Epithelial cell of proximal tubule (primary cell): ENCODE measurements around the gene PRSS56. TPM values are rescaled to one million over a fixed set of nuclear protein-coding genes. Genes with fewer than 3 reads are reported as not detected.

ENCODE experiments used
- DNase-seq: peaks from one replicate; pipeline ENCODE4 v3.0.0-alpha.2; 2011; ENCODE audit warnings: low read depth
- H3K4me3 ChIP-seq: 2 replicates; pipeline ENCODE4 v1.5.1; 2011; ENCODE audit warnings: low read depth, mild to moderate bottlenecking, low read length
- CTCF ChIP-seq: conservative IDR thresholded peaks from 2 replicates; pipeline ENCODE4 v1.5.1; 2012; ENCODE audit warnings: low read depth, mild to moderate bottlenecking, low read length
- total RNA-seq: library from RNA; depleted of rRNA; stranded (reverse); fragments of >200 nt; gene quantifications from 2 replicates; pipeline ENCODE4 v1.2.3, GENCODE V29; 2015

The PRSS56 gene
- total RNA-seq, 1 donor from 2014 or later, result not detected

- peak; percentile 36 for TF ChIP-seq CTCF
- peak overlapping the region; percentile 30 for H3K4me3 ChIP-seq
- DNase-seq, result no peak
Measured at GRCh38 chr2:232523682-232524597, 3.8 kb downstream of the PRSS56 start.

GRCh38 chr2:232524771-232525170 lies 4.6 kb downstream of the PRSS56 start:
- H3K4me3 ChIP-seq, result no peak overlapping the region
- TF ChIP-seq CTCF, result no peak
- DNase-seq, result no peak

- no peak overlapping the region for H3K4me3 ChIP-seq
- no peak for DNase-seq
- no peak for TF ChIP-seq CTCF
Measured at GRCh38 chr2:232525199-232525598, 5.0 kb downstream of the PRSS56 start.

GRCh38 chr2:232525791-232526371 lies 5.7 kb downstream of the PRSS56 start, which contains the start of gene CHRND:
TSS of gene CHRND (plus strand) at chr2:232526160. CDS start at chr2:232526216, 56 bp downstream.
- no peak for TF ChIP-seq CTCF
- H3K4me3 ChIP-seq, result no peak within 1 kb of the TSS
- DNase-seq, result no peak

- H3K4me3 ChIP-seq, result no peak overlapping the region
- TF ChIP-seq CTCF, result no peak
- DNase-seq, result no peak
Measured at GRCh38 chr2:232526372-232526941, 6.3 kb downstream of the PRSS56 start.

GRCh38 chr2:232527905-232528470 lies 7.8 kb downstream of the PRSS56 start:
- no peak for TF ChIP-seq CTCF
- no peak overlapping the region for H3K4me3 ChIP-seq
- DNase-seq, result no peak
